ENCODE results near the gene PDE4D.

DNA sequence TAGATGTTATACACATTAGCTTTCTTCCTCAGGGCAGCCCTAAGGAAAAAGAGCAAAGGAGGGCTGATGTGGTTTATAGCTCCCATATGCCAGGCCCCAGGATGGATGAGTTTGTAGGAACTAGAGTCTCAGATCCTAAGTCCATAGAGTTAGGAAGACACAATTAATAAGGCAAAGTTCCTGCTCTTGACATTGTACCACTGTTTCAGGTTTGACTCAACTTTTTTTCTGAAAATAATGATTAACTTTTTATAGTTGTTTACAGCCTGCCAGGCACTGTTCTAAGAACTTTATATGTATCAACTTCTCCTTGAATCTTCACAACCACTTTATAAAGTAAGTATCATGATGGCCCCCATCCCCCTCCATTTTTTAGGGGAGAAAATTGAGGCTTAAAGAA lies 339.5 kb downstream of the PDE4D start:
- TF ChIP-seq, protein P1, sequence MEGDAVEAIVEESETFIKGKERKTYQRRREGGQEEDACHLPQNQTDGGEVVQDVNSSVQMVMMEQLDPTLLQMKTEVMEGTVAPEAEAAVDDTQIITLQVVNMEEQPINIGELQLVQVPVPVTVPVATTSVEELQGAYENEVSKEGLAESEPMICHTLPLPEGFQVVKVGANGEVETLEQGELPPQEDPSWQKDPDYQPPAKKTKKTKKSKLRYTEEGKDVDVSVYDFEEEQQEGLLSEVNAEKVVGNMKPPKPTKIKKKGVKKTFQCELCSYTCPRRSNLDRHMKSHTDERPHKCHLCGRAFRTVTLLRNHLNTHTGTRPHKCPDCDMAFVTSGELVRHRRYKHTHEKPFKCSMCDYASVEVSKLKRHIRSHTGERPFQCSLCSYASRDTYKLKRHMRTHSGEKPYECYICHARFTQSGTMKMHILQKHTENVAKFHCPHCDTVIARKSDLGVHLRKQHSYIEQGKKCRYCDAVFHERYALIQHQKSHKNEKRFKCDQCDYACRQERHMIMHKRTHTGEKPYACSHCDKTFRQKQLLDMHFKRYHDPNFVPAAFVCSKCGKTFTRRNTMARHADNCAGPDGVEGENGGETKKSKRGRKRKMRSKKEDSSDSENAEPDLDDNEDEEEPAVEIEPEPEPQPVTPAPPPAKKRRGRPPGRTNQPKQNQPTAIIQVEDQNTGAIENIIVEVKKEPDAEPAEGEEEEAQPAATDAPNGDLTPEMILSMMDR (IDR thresholded peaks at IDR 0.05; ENCODE audit: extremely low read depth in 1 of 2, insufficient read depth in 1 of 2, low read depth in 1 of 2, low read length in 2 of 2) = no peak
- TF ChIP-seq POLR2A (IDR thresholded peaks at IDR 0.05; ENCODE audit: low read depth, low read length) = no peak
- TF ChIP-seq MAX (IDR thresholded peaks at IDR 0.05; ENCODE audit: insufficient read depth, insufficient read length) = no peak

All from endothelial cell of umbilical vein (primary cell).